HEK293 (cell line): ENCODE results near the gene RBP7.

ENCODE experiments used
- CTCF ChIA-PET: fragments of 350-600 bp; formaldehyde crosslinking; extraction: SDS; loops from one replicate; lab custom pipeline; 2021; ENCODE audit warnings: antibody characterized with exemption; lab: Yijun Ruan, JAX
- POLR2A ChIA-PET: fragments of 300-600 bp; formaldehyde crosslinking; extraction: SDS; loops from one replicate; lab custom pipeline; 2020; ENCODE audit warnings: antibody characterized with exemption, inconsistent platforms; lab: Yijun Ruan, JAX
- H3K27ac ChIP-seq: fragments of 200-500 bp; sonication (Bioruptor generic); 2 replicates; pipeline ENCODE4 v1.5.1; 2014; ENCODE audit warnings: low read depth, low read length, control low read depth, inconsistent platforms; ENCODE audit errors: extremely low read depth
- H3K36me3 ChIP-seq, 2 experiments: fragments of 200-500 bp in 1 of 2; sonication (Bioruptor generic) in 1 of 2; 1 replicate in 1 of 2; 2 replicates in 1 of 2; pipeline ENCODE4 v1.5.1; 2014 to 2017; ENCODE audit warnings: inconsistent platforms in 2 of 2, low read length in 2 of 2; ENCODE audit not compliant: control insufficient read depth in 2 of 2, insufficient read depth in 1 of 2
- H3K4me1 ChIP-seq: fragments of 200-500 bp; sonication (Bioruptor generic); 2 replicates; pipeline ENCODE4 v1.5.1; 2014; ENCODE audit warnings: mild to moderate bottlenecking, low read length, inconsistent platforms; ENCODE audit not compliant: control insufficient read depth, insufficient read depth
- H3K4me3 ChIP-seq: 2 replicates; pipeline ENCODE4 v1.5.1; 2011; ENCODE audit warnings: low read depth, mild to moderate bottlenecking, control low read depth, low read length, moderate library complexity
- H3K9me3 ChIP-seq: fragments of 200-500 bp; sonication (Bioruptor generic); 2 replicates; pipeline ENCODE4 v1.5.1; 2014; ENCODE audit warnings: low read depth, low read length, inconsistent platforms; ENCODE audit not compliant: control insufficient read depth, insufficient read depth
- PRDM1 ChIP-seq: fragments of 450-650 bp; formaldehyde crosslinking; IDR thresholded peaks from 2 replicates; pipeline ENCODE4; 2016; ENCODE audit warnings: missing biosample characterization, missing genetic modification characterization
- ZNF24 ChIP-seq: fragments of 450-650 bp; formaldehyde crosslinking; IDR thresholded peaks from 2 replicates; pipeline ENCODE4 v1.5.1; 2016; ENCODE audit warnings: missing biosample characterization, missing genetic modification characterization
- ZNF302 ChIP-seq: fragments of 450-650 bp; formaldehyde crosslinking; IDR thresholded peaks from 2 replicates; pipeline ENCODE4 v1.5.1; 2016; ENCODE audit warnings: missing biosample characterization, missing genetic modification characterization, low read depth
- ZNF311 ChIP-seq: fragments of 450-650 bp; formaldehyde crosslinking; IDR thresholded peaks from 2 replicates; pipeline ENCODE4 v1.5.1; 2017; ENCODE audit warnings: missing biosample characterization, missing genetic modification characterization, borderline replicate concordance
- ZNF354C ChIP-seq: fragments of 450-650 bp; formaldehyde crosslinking; IDR thresholded peaks from 2 replicates; pipeline ENCODE4 v1.5.1; 2016; ENCODE audit warnings: missing biosample characterization, missing genetic modification characterization, low read depth, borderline replicate concordance
- TF ChIP-seq, protein P1 (sequence below): fragments of 450-650 bp; formaldehyde crosslinking; IDR thresholded peaks from 2 replicates; pipeline ENCODE4 v1.5.1; 2016; ENCODE audit warnings: missing biosample characterization, missing genetic modification characterization
- TF ChIP-seq, protein P2 (sequence below): fragments of 450-650 bp; formaldehyde crosslinking; IDR thresholded peaks from 2 replicates; pipeline ENCODE4 v1.5.1; 2016; ENCODE audit warnings: missing biosample characterization, missing genetic modification characterization, low read depth
- TF ChIP-seq, protein P3 (sequence below): fragments of 450-650 bp; formaldehyde crosslinking; conservative IDR thresholded peaks from 2 replicates; pipeline ENCODE4 v1.5.1; 2016; ENCODE audit warnings: low read depth, missing biosample characterization, missing genetic modification characterization

The RBP7 gene

DNA sequence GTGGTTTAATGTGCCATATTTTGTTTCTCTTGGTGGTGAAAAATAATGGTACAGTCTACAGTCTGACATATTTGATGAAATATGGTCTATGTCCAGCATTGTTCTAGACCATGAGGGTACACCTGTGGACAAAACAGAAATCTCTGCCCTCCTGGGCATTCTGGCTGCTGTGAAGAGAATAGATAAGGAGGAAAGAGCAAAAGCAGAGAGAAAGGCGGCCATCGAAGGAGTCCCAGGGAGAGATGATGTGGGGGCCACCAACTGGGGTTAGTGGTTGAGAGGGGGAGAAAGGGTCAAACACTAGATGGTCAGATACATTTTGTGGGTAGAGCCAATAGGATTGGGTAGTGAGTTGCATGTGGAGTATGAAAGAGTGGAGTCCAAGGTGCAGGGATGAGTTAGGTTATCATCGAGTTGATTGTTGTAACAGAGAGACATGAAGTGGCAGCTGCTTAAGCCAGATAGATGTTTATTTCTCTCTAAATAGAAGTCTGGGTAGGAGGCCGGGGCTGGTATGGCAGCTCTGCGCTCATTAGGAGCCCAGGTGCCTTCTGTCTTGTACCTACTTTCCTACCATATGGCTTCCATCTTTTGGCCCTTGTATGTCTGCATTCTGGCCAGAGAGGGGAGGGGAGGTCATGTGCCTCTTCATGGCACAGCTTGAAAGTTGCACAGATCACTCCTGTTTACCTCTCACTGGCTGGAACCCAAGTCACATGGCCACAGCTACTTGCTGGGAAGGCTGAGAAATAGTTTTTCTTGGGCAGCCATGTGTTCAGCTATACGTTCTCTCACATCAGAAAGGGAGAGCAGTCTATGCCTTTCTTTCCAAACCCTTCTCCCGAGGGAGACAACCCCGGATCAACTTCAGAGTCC, 48.7 kb downstream of the RBP7 start (continued):
- TF ChIP-seq, protein P1, sequence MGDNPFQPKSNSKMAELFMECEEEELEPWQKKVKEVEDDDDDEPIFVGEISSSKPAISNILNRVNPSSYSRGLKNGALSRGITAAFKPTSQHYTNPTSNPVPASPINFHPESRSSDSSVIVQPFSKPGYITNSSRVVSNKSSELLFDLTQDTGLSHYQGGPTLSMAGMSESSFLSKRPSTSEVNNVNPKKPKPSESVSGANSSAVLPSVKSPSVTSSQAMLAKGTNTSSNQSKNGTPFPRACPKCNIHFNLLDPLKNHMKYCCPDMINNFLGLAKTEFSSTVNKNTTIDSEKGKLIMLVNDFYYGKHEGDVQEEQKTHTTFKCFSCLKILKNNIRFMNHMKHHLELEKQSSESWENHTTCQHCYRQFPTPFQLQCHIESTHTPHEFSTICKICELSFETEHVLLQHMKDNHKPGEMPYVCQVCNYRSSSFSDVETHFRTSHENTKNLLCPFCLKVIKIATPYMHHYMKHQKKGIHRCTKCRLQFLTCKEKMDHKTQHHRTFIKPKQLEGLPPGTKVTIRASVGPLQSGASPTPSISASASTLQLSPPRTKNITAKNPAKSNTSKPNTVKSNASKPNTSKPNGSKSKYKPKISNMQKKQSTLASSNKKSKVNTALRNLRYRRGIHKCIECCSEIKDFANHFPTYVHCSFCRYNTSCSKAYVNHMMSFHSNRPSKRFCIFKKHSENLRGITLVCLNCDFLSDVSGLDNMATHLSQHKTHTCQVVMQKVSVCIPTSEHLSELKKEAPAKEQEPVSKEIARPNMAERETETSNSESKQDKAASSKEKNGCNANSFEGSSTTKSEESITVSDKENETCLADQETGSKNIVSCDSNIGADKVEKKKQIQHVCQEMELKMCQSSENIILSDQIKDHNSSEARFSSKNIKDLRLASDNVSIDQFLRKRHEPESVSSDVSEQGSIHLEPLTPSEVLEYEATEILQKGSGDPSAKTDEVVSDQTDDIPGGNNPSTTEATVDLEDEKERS (tag by site-specific recombination), result no peak
- peak; percentile 54 for TF ChIP-seq PRDM1 (tag by site-specific recombination)
- 0 out of 2 replicates have a peak, but pooled peaks have one; percentile 23 for TF ChIP-seq ZNF24

DNA sequence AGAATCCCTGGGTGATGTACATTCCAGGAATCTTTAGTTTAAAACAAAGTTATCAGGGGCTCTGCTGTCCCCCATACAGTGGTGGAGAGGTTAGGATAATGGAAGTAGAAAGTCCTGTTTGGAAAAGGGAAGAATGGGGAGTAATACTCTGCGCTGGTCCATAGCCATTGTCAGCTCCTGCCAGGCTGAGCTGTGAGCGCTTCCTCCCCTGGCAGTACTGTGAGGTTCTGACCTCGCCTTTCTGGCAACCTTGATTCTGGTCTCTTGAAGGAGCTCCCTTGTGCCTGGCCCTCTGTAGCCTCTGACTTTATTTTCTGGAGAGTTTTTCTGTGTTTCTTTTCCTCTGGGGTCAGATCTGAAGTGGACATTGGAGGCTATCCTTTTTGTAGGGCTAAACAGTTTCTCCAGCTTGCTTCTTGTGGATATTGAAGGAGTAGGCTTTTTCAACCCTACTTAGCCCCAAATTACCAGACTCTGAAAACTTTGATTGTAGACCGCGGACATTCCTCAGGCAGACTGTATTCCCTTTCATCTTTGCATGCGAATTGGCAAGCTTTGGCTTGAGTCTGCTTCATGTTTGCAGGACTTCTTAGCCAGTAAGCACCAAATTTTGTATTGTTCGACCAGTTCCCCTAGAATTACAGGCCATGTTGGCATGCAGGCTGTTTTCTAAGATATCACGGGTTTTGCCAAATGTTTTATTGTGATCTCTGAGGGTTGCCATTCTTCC, 49.5 kb downstream of the RBP7 start:
- H3K4me1 ChIP-seq, result no peaks in the 10 kb centered on the region
- peaks cover 0 to 12% of the 10 kb centered on the region in 2 experiments; a peak in 1 of 3 replicates for H3K36me3 ChIP-seq
- POLR2A ChIA-PET, result no interaction called here
- no peak overlapping the region for H3K4me3 ChIP-seq
- no peak overlapping the region for H3K27ac ChIP-seq
- CTCF ChIA-PET, result interaction anchor here (0.6 to 1.5 kb wide), 4 partner anchors 41 to 164 kb away, joined by 3 to 5 read pairs (median 3); partner anchors contain the start of gene KIF1B
- H3K9me3 ChIP-seq, result no peaks in the 10 kb centered on the region
- 0 out of 2 replicates have a peak, but pooled peaks have one; percentile 4 for TF ChIP-seq PRDM1 (tag by site-specific recombination)
- TF ChIP-seq, protein P2, sequence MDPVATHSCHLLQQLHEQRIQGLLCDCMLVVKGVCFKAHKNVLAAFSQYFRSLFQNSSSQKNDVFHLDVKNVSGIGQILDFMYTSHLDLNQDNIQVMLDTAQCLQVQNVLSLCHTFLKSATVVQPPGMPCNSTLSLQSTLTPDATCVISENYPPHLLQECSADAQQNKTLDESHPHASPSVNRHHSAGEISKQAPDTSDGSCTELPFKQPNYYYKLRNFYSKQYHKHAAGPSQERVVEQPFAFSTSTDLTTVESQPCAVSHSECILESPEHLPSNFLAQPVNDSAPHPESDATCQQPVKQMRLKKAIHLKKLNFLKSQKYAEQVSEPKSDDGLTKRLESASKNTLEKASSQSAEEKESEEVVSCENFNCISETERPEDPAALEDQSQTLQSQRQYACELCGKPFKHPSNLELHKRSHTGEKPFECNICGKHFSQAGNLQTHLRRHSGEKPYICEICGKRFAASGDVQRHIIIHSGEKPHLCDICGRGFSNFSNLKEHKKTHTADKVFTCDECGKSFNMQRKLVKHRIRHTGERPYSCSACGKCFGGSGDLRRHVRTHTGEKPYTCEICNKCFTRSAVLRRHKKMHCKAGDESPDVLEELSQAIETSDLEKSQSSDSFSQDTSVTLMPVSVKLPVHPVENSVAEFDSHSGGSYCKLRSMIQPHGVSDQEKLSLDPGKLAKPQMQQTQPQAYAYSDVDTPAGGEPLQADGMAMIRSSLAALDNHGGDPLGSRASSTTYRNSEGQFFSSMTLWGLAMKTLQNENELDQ (tag by site-specific recombination), result no peak

DNA sequence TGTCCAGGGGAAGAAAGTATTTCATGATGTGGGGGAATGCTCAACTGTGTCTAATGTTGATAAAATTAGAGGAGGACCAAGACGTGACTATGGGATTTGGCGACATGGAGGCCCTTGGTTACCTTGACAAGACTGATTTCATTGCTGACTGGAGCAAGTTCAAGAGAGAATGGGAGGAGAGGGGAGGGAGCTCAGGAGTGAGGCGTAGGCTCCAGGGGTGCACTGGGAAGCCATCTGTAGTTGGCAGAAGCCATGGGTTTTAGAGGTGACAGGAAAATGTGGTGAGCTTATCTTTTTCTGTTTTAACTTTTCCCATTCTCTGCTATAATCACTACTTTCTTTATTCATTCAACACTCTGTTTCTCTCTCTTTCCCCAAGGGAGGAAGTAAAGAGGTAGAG, 51.6 kb downstream of the RBP7 start:
- Histone ChIP-seq H3K4me1 (no peaks in the 10 kb centered on the region), H3K4me3 (no peak overlapping the region), H3K9me3 (no peaks in the 10 kb centered on the region), H3K36me3 (peaks cover 0 to 7% of the 10 kb centered on the region in 2 experiments; a peak in 1 of 3 replicates)
- CTCF ChIA-PET, result interaction anchor here (0.6 to 0.8 kb wide), 3 partner anchors 10 to 1323 kb away, joined by 3 to 4 read pairs (median 4); no protein-coding TSS in a partner anchor
- TF ChIP-seq, protein P3, sequence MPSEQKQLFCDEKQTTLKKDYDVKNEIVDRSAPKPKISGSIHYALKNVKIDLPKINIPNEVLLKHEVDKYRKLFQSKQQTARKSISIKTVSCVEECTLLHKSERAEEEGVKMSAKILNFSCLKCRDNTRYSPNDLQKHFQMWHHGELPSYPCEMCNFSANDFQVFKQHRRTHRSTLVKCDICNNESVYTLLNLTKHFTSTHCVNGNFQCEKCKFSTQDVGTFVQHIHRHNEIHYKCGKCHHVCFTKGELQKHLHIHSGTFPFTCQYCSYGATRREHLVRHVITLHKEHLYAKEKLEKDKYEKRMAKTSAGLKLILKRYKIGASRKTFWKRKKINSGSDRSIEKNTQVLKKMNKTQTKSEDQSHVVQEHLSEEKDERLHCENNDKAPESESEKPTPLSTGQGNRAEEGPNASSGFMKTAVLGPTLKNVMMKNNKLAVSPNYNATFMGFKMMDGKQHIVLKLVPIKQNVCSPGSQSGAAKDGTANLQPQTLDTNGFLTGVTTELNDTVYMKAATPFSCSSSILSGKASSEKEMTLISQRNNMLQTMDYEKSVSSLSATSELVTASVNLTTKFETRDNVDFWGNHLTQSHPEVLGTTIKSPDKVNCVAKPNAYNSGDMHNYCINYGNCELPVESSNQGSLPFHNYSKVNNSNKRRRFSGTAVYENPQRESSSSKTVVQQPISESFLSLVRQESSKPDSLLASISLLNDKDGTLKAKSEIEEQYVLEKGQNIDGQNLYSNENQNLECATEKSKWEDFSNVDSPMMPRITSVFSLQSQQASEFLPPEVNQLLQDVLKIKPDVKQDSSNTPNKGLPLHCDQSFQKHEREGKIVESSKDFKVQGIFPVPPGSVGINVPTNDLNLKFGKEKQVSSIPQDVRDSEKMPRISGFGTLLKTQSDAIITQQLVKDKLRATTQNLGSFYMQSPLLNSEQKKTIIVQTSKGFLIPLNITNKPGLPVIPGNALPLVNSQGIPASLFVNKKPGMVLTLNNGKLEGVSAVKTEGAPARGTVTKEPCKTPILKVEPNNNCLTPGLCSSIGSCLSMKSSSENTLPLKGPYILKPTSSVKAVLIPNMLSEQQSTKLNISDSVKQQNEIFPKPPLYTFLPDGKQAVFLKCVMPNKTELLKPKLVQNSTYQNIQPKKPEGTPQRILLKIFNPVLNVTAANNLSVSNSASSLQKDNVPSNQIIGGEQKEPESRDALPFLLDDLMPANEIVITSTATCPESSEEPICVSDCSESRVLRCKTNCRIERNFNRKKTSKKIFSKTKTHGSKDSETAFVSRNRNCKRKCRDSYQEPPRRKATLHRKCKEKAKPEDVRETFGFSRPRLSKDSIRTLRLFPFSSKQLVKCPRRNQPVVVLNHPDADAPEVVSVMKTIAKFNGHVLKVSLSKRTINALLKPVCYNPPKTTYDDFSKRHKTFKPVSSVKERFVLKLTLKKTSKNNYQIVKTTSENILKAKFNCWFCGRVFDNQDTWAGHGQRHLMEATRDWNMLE (tag by site-specific recombination), result no peak
- no peak for TF ChIP-seq ZNF311 (tag by site-specific recombination)
- TF ChIP-seq ZNF302 (tag by site-specific recombination), result no peak
- TF ChIP-seq ZNF354C (tag by site-specific recombination), result no peak
- TF ChIP-seq, all 188 proteins: peak for 0
- POLR2A ChIA-PET, result interaction anchor here (0.6 kb wide), 1 partner anchor 372 kb away, joined by 3 read pairs; no protein-coding TSS in a partner anchor
- H3K27ac ChIP-seq, result no peak overlapping the region
